Endodermal cell (in vitro differentiated cells): ENCODE results near the gene GDF10. TPM values are rescaled to one million over a fixed set of nuclear protein-coding genes. Genes with fewer than 3 reads are reported as not detected.

Source experiments
- DNase-seq: peaks from one replicate; pipeline ENCODE4 v3.0.0-alpha.2; 2017
- H3K27ac ChIP-seq: 2 replicates; pipeline ENCODE4 v1.5.1; 2013; ENCODE audit warnings: mild to moderate bottlenecking, low read depth, low read length, moderate library complexity
- H3K27me3 ChIP-seq: 2 replicates; pipeline ENCODE4 v1.6.1; 2013; ENCODE audit warnings: mild to moderate bottlenecking, low read length, moderate library complexity; ENCODE audit not compliant: insufficient read depth, control insufficient read depth, poor library complexity, severe bottlenecking
- H3K36me3 ChIP-seq: 2 replicates; pipeline ENCODE4 v1.7.0; 2013; ENCODE audit warnings: mild to moderate bottlenecking, low read length, moderate library complexity; ENCODE audit not compliant: control insufficient read depth, insufficient read depth
- H3K4me1 ChIP-seq: one replicate; pipeline ENCODE4 v1.7.0; 2013; ENCODE audit warnings: low read length; ENCODE audit not compliant: control insufficient read depth, insufficient read depth
- H3K4me3 ChIP-seq: 2 replicates; pipeline ENCODE4 v1.5.1; 2013; ENCODE audit warnings: mild to moderate bottlenecking, low read length, moderate library complexity
- H3K9ac ChIP-seq: 2 replicates; pipeline ENCODE4 v1.6.1; 2013; ENCODE audit warnings: mild to moderate bottlenecking, low read length, moderate library complexity; ENCODE audit not compliant: poor library complexity, severe bottlenecking; ENCODE audit errors: extremely low read depth
- H3K9me3 ChIP-seq: 2 replicates; pipeline ENCODE4 v1.6.1; 2013; ENCODE audit warnings: mild to moderate bottlenecking, low read length, moderate library complexity; ENCODE audit not compliant: control insufficient read depth
- H3K27ac Mint-ChIP-seq: 2 replicates; pipeline ENCODE4 v1.8.0; 2020; ENCODE audit warnings: mixed read lengths
- H3K27me3 Mint-ChIP-seq: 2 replicates; pipeline ENCODE4 v1.8.0; 2021; ENCODE audit warnings: mild to moderate bottlenecking, mixed read lengths; ENCODE audit not compliant: insufficient read depth
- H3K36me3 Mint-ChIP-seq: 2 replicates; pipeline ENCODE4 v1.8.0; 2020; ENCODE audit warnings: low read depth, mixed read lengths
- H3K4me1 Mint-ChIP-seq: 2 replicates; pipeline ENCODE4 v1.8.0; 2020; ENCODE audit warnings: mixed read lengths
- H3K4me3 Mint-ChIP-seq: 2 replicates; pipeline ENCODE4 v1.8.0; 2020; ENCODE audit warnings: mild to moderate bottlenecking, moderate library complexity, mixed read lengths
- H3K9me3 Mint-ChIP-seq: 2 replicates; pipeline ENCODE4 v1.8.0; 2020; ENCODE audit warnings: mild to moderate bottlenecking, mixed read lengths
- WGBS, 2 experiments: methylation state at CpG; one replicate each; pipeline versions ENCODE4 v1.1.5 to v1.1.7; 2013; ENCODE audit warnings: missing lambda C conversion rate in 2 of 2, mixed read lengths in 1 of 2; ENCODE audit not compliant: insufficient coverage in 1 of 2, insufficient read length in 1 of 2; 5-methylcytosine and 5-hydroxymethylcytosine counted together
- total RNA-seq, 2 donors: library from RNA; stranded (reverse); fragmentation: NEBNext Ultra II Directional in 1 of 2; extraction: Animal tissue kit (Norgen Biotek cat#: 25700) in 1 of 2; gene quantifications; 2 replicates in 1 of 2; 3 replicates in 1 of 2; pipeline ENCODE4 v1.2.1, GENCODE V29; 2021
- TF ChIP-seq, protein P1 (sequence below): fragments of 200-600 bp; sonication (generic); conservative IDR thresholded peaks from 2 replicates; pipeline ENCODE4 v1.5.0; 2021; ENCODE audit warnings: antibody characterized with exemption, mild to moderate bottlenecking

GDF10 gene
- total RNA-seq, 2 donors from 2014 or later, result not detected

DNA sequence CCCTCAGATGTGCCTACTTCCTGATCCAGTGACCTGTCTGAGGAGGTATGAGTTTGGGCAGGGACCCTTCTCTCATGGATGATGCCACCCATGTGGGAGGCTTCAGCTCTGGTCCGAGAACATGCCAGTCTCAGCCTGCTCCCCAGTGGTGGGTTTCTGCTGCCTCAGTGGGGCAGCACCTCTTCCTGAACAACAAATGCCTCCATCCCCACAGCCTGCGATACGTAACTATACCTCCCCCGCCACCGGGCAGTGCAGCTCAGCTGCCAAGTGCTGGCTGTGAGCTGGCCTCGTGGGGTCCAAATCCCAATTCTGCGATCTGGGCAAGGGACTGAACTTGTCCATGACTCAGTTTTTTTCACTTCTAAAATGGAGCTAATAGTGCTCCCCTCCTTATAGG lies 3.1 kb downstream of the GDF10 start:
- Mint-ChIP-seq H3K4me3 (no peak overlapping the region), H3K4me1 (peaks cover 4% of the 10 kb centered on the region), H3K9me3 (no peaks in the 10 kb centered on the region), H3K27ac (no peak overlapping the region), H3K27me3 (peaks cover 62% of the 10 kb centered on the region), H3K36me3 (no peaks in the 10 kb centered on the region)
- TF ChIP-seq, protein P1, sequence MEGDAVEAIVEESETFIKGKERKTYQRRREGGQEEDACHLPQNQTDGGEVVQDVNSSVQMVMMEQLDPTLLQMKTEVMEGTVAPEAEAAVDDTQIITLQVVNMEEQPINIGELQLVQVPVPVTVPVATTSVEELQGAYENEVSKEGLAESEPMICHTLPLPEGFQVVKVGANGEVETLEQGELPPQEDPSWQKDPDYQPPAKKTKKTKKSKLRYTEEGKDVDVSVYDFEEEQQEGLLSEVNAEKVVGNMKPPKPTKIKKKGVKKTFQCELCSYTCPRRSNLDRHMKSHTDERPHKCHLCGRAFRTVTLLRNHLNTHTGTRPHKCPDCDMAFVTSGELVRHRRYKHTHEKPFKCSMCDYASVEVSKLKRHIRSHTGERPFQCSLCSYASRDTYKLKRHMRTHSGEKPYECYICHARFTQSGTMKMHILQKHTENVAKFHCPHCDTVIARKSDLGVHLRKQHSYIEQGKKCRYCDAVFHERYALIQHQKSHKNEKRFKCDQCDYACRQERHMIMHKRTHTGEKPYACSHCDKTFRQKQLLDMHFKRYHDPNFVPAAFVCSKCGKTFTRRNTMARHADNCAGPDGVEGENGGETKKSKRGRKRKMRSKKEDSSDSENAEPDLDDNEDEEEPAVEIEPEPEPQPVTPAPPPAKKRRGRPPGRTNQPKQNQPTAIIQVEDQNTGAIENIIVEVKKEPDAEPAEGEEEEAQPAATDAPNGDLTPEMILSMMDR, result no peak
- WGBS, 2 experiments, result 93 to 95% methylated on average over 4 to 7 of the region's 7 CpGs
- H3K36me3 ChIP-seq, result no peaks in the 10 kb centered on the region
- H3K4me1 ChIP-seq, result no peaks in the 10 kb centered on the region
- no peak overlapping the region for H3K9ac ChIP-seq
- no peak for DNase-seq
- H3K27ac ChIP-seq, result no peak overlapping the region
- peaks cover 65% of the 10 kb centered on the region for H3K27me3 ChIP-seq
- no peaks in the 10 kb centered on the region for H3K9me3 ChIP-seq
- no peak overlapping the region for H3K4me3 ChIP-seq

DNA sequence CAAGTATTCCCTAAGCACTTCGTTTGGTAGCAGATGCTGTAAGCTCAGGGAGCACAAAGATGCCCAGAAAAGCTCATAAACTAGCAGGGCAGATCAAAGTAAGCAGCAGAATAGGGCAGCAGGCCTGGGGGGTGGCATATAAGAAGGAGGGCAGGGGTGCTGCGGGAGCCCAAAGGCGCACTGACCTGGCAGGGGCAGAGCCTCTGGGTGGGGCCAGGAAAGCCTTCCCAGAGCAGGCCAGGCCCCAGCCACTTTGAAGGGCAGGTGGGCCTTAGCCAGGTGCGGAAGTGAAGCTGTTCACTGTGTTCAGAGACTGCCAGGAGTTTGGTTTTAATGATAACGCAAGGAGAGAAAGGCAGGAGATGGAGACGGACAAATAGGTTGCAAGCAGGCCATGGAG lies 3.9 kb downstream of the GDF10 start:
- TF ChIP-seq, protein P1, result no peak
- Mint-ChIP-seq H3K4me1 (peaks cover 4% of the 10 kb centered on the region), H3K4me3 (no peak overlapping the region), H3K36me3 (no peaks in the 10 kb centered on the region), H3K27ac (no peak overlapping the region), H3K27me3 (peaks cover 55% of the 10 kb centered on the region), H3K9me3 (no peaks in the 10 kb centered on the region)
- no peaks in the 10 kb centered on the region for H3K9me3 ChIP-seq
- WGBS, 2 experiments, result 92 to 96% methylated on average over 5 to 6 of the region's 6 CpGs
- DNase-seq, result no peak
- peaks cover 58% of the 10 kb centered on the region for H3K27me3 ChIP-seq
- no peak overlapping the region for H3K4me3 ChIP-seq
- no peak overlapping the region for H3K9ac ChIP-seq
- H3K36me3 ChIP-seq, result no peaks in the 10 kb centered on the region
- H3K27ac ChIP-seq, result no peak overlapping the region
- no peaks in the 10 kb centered on the region for H3K4me1 ChIP-seq

DNA sequence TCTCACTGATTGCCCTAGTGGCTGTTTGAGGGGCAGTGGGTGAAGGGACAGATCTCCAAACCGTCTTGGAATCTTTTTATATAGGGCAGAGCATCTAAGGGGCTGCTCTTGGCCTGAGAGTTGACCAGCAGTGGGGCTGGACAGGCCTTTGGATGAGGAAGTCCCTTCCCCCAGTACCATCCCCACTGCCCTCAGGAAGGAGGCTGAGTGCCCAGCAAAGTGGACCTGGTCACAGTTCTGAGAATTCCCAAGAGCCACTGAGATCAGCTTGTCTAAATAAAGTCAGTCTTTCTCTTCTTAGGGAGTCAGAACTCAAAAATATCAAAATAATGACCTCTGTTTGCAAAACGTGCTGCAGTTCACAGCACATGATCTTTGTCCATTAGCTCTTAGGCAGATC lies 5.6 kb downstream of the GDF10 start:
- Histone ChIP-seq H3K9ac (no peak overlapping the region), H3K4me1 (no peaks in the 10 kb centered on the region), H3K9me3 (no peaks in the 10 kb centered on the region), H3K27ac (no peak overlapping the region), H3K36me3 (no peaks in the 10 kb centered on the region), H3K4me3 (no peak overlapping the region), H3K27me3 (peaks cover 41% of the 10 kb centered on the region)
- no peak for DNase-seq
- WGBS, 2 experiments, result 71 to 88% methylated on average over 1 to 2 of the region's 2 CpGs
- Mint-ChIP-seq H3K9me3 (no peaks in the 10 kb centered on the region), H3K27ac (no peak overlapping the region), H3K4me1 (no peaks in the 10 kb centered on the region), H3K27me3 (peaks cover 48% of the 10 kb centered on the region), H3K36me3 (no peaks in the 10 kb centered on the region), H3K4me3 (no peak overlapping the region)
- TF ChIP-seq, protein P1, result no peak
